GM23338 (cell line): Measurements from ENCODE around the gene RTF1.
A peak's percentile ranks its signal among the peaks of the same experiment; 100 is the strongest.

Experiments
- CREB1 ChIP-seq: fragments of 250-450 bp; sonication (Bioruptor Pico); IDR thresholded peaks from 2 replicates; pipeline ENCODE4 v1.5.0; 2020; ENCODE audit warnings: low read depth, mild to moderate bottlenecking, moderate library complexity
- CTCF ChIP-seq, 2 experiments: fragments of 200-600 bp in 1 of 2; sonication (generic) in 1 of 2; conservative IDR thresholded peaks; 2 replicates each; pipeline versions ENCODE4 v1.5.1 to v1.6.1; 2016 to 2017; ENCODE audit warnings: antibody characterized with exemption in 2 of 2, low read depth in 2 of 2, mild to moderate bottlenecking in 2 of 2, moderate library complexity in 1 of 2
- EZH2 ChIP-seq: fragments of 200-600 bp; sonication (generic); IDR thresholded peaks from one replicate; pipeline ENCODE4 v1.8.0; 2017; ENCODE audit warnings: antibody characterized with exemption, mild to moderate bottlenecking, low read depth; ENCODE audit not compliant: unreplicated experiment
- EZH2phosphoT487 ChIP-seq: fragments of 200-600 bp; sonication (generic); IDR thresholded peaks from one replicate; pipeline ENCODE4 v1.8.1; 2018; ENCODE audit warnings: antibody characterized with exemption; ENCODE audit not compliant: unreplicated experiment
- JUNB ChIP-seq: IDR thresholded peaks from one replicate; pipeline ENCODE4 v1.6.1; 2016; ENCODE audit warnings: antibody characterized with exemption; ENCODE audit not compliant: unreplicated experiment
- POLR2AphosphoS5 ChIP-seq: IDR thresholded peaks from 2 replicates; pipeline ENCODE4 v1.6.1; 2016; ENCODE audit warnings: antibody characterized with exemption, low read depth
- REST ChIP-seq: IDR thresholded peaks from one replicate; pipeline ENCODE4 v1.6.1; 2018; ENCODE audit warnings: antibody characterized with exemption; ENCODE audit not compliant: unreplicated experiment
- ZNF114 ChIP-seq: fragments of 250-450 bp; sonication (Bioruptor Pico); IDR thresholded peaks from 2 replicates; pipeline ENCODE4 v1.5.0; 2020; ENCODE audit warnings: mild to moderate bottlenecking, moderate library complexity

GRCh38 chr15:41493205-41493901 lies 76.5 kb downstream of the RTF1 start, which contains the start of gene ITPKA:
- TF ChIP-seq CTCF (conservative IDR thresholded peaks at IDR 0.05; ENCODE audit: low read depth in 2 of 2) (no peak), POLR2AphosphoS5 (no peak), ZNF114 (CRISPR knock-in tag) (no peak), EZH2 (peak; percentile 68), CREB1 (CRISPR knock-in tag) (no peak), JUNB (no peak), REST (no peak), EZH2phosphoT487 (no peak)
